MCF 10A (cell line): ENCODE measurements around the gene PNMA6E. TPM values are rescaled to one million over a fixed set of nuclear protein-coding genes. Genes with fewer than 3 reads are reported as not detected.

Source experiments
- BruUV-seq: library from RNA; stranded (reverse); fragments of 400-500 nt; replicated peaks from 2 replicates; lab custom pipeline; 2021; lab: Mats Ljungman, UMichigan
- CTCF ChIA-PET: fragments of 300-600 bp; sonication (Branson Sonifier 250); formaldehyde crosslinking; extraction: SDS; loops from one replicate; lab custom pipeline; 2021; ENCODE audit warnings: antibody characterized with exemption, inconsistent platforms; lab: Yijun Ruan, JAX
- POLR2A ChIA-PET: fragments of 300-600, 350-650 bp; sonication (Branson Sonifier 250); formaldehyde crosslinking; extraction: SDS; loops from one replicate; lab custom pipeline; 2020; ENCODE audit warnings: antibody characterized with exemption, inconsistent platforms; lab: Yijun Ruan, JAX
- DNase-seq: peaks from one replicate; pipeline ENCODE4 v3.0.0-alpha.2; 2018; ENCODE audit not compliant: unreplicated experiment
- H3K27ac Mint-ChIP-seq: one replicate; pipeline ENCODE4 v1.8.0; 2022; ENCODE audit warnings: mild to moderate bottlenecking, low read depth, mixed read lengths; ENCODE audit not compliant: unreplicated experiment
- H3K27me3 Mint-ChIP-seq: one replicate; pipeline ENCODE4 v1.8.0; 2022; ENCODE audit warnings: mixed read lengths; ENCODE audit not compliant: insufficient read depth, unreplicated experiment
- H3K36me3 Mint-ChIP-seq: one replicate; pipeline ENCODE4 v1.8.0; 2022; ENCODE audit warnings: mild to moderate bottlenecking, moderate library complexity, mixed read lengths; ENCODE audit not compliant: insufficient read depth, unreplicated experiment
- H3K4me1 Mint-ChIP-seq: one replicate; pipeline ENCODE4 v1.8.0; 2022; ENCODE audit warnings: mixed read lengths; ENCODE audit not compliant: insufficient read depth, unreplicated experiment
- H3K4me3 Mint-ChIP-seq: one replicate; pipeline ENCODE4 v1.8.0; 2022; ENCODE audit warnings: mild to moderate bottlenecking, moderate library complexity, mixed read lengths; ENCODE audit not compliant: unreplicated experiment
- H3K9me3 Mint-ChIP-seq: one replicate; pipeline ENCODE4 v1.8.0; 2022; ENCODE audit warnings: mixed read lengths; ENCODE audit not compliant: unreplicated experiment
- intact Hi-C: fragments of 100-400 bp; cut with micrococcal nuclease; formaldehyde crosslinking; loops from 2 replicates; pipeline ENCODE4 v1.14.1; 2022
- total RNA-seq: library from RNA; stranded (reverse); gene quantifications from 2 replicates; pipeline ENCODE4 v1.2.3, GENCODE V29; 2022
- TF ChIP-seq, protein P1 (sequence below): fragments of 200-600 bp; IDR thresholded peaks from one replicate; pipeline ENCODE4 v1.8.0; 2022; ENCODE audit warnings: antibody characterized with exemption, mild to moderate bottlenecking; ENCODE audit not compliant: unreplicated experiment

The PNMA6E gene
- total RNA-seq, 1 experiment from 2014 or later = not detected

GRCh38 chrX:153361781-153362397 lies 39.3 kb downstream of the PNMA6E start:
- intact Hi-C loops = no loop called here
- Mint-ChIP-seq H3K36me3 (no peaks in the 10 kb centered on the region), H3K27me3 (peaks cover 42% of the 10 kb centered on the region), H3K9me3 (no peaks in the 10 kb centered on the region), H3K4me1 (no peaks in the 10 kb centered on the region), H3K4me3 (no peak overlapping the region), H3K27ac (no peak overlapping the region)
- BruUV-seq = no TSS peak
- POLR2A ChIA-PET = no interaction called here
- no peak for DNase-seq
- TF ChIP-seq, protein P1, sequence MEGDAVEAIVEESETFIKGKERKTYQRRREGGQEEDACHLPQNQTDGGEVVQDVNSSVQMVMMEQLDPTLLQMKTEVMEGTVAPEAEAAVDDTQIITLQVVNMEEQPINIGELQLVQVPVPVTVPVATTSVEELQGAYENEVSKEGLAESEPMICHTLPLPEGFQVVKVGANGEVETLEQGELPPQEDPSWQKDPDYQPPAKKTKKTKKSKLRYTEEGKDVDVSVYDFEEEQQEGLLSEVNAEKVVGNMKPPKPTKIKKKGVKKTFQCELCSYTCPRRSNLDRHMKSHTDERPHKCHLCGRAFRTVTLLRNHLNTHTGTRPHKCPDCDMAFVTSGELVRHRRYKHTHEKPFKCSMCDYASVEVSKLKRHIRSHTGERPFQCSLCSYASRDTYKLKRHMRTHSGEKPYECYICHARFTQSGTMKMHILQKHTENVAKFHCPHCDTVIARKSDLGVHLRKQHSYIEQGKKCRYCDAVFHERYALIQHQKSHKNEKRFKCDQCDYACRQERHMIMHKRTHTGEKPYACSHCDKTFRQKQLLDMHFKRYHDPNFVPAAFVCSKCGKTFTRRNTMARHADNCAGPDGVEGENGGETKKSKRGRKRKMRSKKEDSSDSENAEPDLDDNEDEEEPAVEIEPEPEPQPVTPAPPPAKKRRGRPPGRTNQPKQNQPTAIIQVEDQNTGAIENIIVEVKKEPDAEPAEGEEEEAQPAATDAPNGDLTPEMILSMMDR = no peak
- CTCF ChIA-PET = interaction anchor here (1.0 kb wide), 1 partner anchor 110 kb away, joined by 3 read pairs; no protein-coding TSS in a partner anchor

DNA sequence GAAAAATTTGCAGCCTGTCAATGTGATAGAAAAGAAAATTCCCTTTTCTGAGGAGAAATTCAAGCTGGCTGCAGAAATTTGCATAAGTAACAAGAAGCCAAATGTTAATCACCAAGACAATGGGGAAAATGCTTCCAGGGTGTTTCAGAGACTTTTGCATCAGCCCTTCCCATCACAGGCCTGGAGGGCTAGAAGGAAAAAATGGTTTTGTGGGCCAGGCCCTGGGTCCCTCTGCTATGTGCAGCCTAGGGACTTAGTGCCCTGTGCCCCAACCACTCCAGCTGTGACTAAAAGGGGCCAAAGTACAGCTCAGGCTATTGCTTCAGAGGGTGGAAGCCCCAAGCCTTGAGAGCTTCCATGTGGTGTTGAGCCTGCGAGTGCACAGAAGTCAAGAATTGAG lies 43.3 kb downstream of the PNMA6E start:
- TF ChIP-seq, protein P1 = no peak
- ChIA-PET POLR2A (no interaction called here), CTCF (no interaction called here)
- H3K4me1 Mint-ChIP-seq = no peaks in the 10 kb centered on the region
- no peaks in the 10 kb centered on the region for H3K36me3 Mint-ChIP-seq
- H3K4me3 Mint-ChIP-seq = no peak overlapping the region
- intact Hi-C loops = no loop called here
- H3K9me3 Mint-ChIP-seq = no peaks in the 10 kb centered on the region
- no TSS peak for BruUV-seq
- no peak overlapping the region for H3K27ac Mint-ChIP-seq
- H3K27me3 Mint-ChIP-seq = peaks cover 8% of the 10 kb centered on the region
- DNase-seq = no peak

DNA sequence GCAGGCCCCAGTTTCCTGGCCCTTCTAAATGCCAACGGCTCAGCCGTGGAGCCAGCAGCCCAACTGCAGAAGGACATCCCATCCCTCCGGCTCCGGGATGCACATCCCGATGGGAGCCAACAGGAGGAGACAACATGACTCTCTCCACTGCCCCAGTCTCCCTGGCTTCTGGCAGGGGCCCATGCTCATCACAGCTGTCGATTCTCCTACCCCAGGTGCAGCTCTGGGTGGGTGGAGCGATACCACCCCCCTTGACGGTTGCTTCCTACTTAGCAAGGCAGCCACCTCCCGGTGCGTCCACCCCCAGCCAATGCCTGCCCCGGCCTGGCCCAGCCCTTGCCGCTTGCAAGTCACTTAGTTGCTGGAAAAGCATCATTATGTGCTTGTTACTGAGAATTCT lies 47.7 kb downstream of the PNMA6E start:
- intact Hi-C loops = no loop called here
- CTCF ChIA-PET = no interaction called here
- TF ChIP-seq, protein P1 = no peak
- Mint-ChIP-seq H3K9me3 (no peaks in the 10 kb centered on the region), H3K4me1 (no peaks in the 10 kb centered on the region), H3K4me3 (no peak overlapping the region), H3K27me3 (no peaks in the 10 kb centered on the region), H3K36me3 (no peaks in the 10 kb centered on the region), H3K27ac (no peak overlapping the region)
- POLR2A ChIA-PET = interaction anchor here (0.7 kb wide), 1 partner anchor 409 kb away, joined by 3 read pairs; no protein-coding TSS in a partner anchor
- no TSS peak for BruUV-seq
- DNase-seq = no peak

DNA sequence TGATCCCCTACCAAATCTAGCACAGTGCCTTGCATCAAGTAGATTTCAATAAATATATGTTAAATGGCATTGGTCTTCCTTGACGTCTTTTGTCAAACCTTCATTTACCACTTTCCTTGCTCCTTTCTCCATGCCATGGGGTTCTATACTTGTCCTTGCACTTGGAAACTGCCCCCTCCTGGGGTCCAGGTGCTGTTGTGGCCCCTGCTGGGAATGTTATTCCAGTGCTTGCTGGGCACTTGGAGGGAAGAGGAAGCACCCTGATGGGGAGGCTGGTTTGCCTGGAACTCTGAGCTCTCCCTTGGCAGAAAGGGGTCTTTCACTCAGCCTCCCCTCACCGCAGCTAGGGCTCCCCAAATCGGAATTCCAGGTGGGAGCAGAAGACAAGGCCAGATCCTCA lies 48.3 kb downstream of the PNMA6E start:
- no TSS peak for BruUV-seq
- Mint-ChIP-seq H3K9me3 (no peaks in the 10 kb centered on the region), H3K4me3 (no peak overlapping the region), H3K36me3 (no peaks in the 10 kb centered on the region), H3K4me1 (no peaks in the 10 kb centered on the region), H3K27ac (no peak overlapping the region), H3K27me3 (no peaks in the 10 kb centered on the region)
- POLR2A ChIA-PET = interaction anchor here (0.7 kb wide), 1 partner anchor 410 kb away, joined by 3 read pairs; no protein-coding TSS in a partner anchor
- intact Hi-C loops = no loop called here
- DNase-seq = no peak
- TF ChIP-seq, protein P1 = no peak
- CTCF ChIA-PET = no interaction called here
